GM06990 (cell line): Measurements from ENCODE around the gene RNF130.

ENCODE experiments used
- DNase-seq: peaks from one replicate; pipeline ENCODE4 v3.0.0-alpha.2; 2011; ENCODE audit not compliant: insufficient read length; ENCODE audit errors: extremely low read depth
- H3K27me3 ChIP-seq: replicated peaks from 2 replicates; pipeline ENCODE4 v1.6.0; 2011; ENCODE audit warnings: low read length; ENCODE audit not compliant: control insufficient read depth, insufficient read depth
- H3K36me3 ChIP-seq: 2 replicates; pipeline ENCODE4 v1.5.1; 2011; ENCODE audit warnings: low read length; ENCODE audit not compliant: control insufficient read depth, insufficient read depth
- H3K4me3 ChIP-seq: replicated peaks from 2 replicates; pipeline ENCODE4 v1.5.1; 2011; ENCODE audit warnings: low read depth, mild to moderate bottlenecking, control low read depth, low read length
- TF ChIP-seq, protein P1 (sequence below): IDR thresholded peaks from 2 replicates; pipeline ENCODE4 v1.5.1; 2011; ENCODE audit warnings: low read length, control low read depth, mild to moderate bottlenecking, inconsistent platforms; ENCODE audit not compliant: insufficient read depth, poor library complexity, severe bottlenecking

The RNF130 gene, protein sequence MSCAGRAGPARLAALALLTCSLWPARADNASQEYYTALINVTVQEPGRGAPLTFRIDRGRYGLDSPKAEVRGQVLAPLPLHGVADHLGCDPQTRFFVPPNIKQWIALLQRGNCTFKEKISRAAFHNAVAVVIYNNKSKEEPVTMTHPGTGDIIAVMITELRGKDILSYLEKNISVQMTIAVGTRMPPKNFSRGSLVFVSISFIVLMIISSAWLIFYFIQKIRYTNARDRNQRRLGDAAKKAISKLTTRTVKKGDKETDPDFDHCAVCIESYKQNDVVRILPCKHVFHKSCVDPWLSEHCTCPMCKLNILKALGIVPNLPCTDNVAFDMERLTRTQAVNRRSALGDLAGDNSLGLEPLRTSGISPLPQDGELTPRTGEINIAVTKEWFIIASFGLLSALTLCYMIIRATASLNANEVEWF

DNA sequence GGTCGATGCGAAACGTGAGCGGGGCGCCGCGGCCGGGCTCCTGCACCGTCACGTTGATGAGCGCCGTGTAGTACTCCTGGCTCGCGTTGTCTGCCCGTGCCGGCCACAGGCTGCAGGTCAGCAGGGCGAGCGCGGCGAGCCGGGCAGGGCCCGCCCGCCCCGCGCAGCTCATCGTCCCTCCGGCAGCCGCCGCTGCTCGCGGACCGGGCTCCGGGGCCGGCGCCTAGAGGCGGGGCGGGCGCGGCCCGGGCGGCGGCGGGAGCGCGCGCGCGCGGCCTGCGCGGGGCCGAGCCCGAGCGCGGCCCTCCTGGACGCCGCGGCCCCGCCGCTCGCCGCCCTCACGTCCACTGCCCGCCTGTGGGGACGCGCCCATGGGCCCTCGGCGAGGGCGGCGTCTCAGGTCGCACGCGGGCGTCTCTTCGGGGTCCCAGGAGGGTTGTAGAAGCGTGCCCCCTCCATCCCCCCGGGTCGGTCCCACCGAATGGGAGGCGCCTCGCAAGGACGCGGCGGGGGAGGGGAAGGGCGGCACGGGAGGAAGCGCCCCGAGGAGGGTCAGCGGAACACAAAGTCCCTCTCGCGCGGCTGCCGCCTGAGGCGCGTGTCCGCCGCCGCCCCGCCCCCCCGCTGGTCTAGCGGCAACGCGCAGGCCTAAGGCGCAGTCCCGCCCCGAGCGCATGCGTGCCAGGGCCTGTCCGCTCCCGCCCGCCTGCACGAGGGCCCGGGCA lies at the start of gene RNF130:
TSS of gene RNF130 (minus strand) at position 229 of the 725 bp plus-strand sequence. CDS start at position 172, 57 bp downstream.
- Histone ChIP-seq H3K36me3 (no peaks in the 10 kb centered on the region), H3K4me3 (peak within 1 kb of the TSS; percentile 56), H3K27me3 (peaks cover 2% of the 10 kb centered on the region; the same call in 1 of the 2 replicates)
- TF ChIP-seq, protein P1, sequence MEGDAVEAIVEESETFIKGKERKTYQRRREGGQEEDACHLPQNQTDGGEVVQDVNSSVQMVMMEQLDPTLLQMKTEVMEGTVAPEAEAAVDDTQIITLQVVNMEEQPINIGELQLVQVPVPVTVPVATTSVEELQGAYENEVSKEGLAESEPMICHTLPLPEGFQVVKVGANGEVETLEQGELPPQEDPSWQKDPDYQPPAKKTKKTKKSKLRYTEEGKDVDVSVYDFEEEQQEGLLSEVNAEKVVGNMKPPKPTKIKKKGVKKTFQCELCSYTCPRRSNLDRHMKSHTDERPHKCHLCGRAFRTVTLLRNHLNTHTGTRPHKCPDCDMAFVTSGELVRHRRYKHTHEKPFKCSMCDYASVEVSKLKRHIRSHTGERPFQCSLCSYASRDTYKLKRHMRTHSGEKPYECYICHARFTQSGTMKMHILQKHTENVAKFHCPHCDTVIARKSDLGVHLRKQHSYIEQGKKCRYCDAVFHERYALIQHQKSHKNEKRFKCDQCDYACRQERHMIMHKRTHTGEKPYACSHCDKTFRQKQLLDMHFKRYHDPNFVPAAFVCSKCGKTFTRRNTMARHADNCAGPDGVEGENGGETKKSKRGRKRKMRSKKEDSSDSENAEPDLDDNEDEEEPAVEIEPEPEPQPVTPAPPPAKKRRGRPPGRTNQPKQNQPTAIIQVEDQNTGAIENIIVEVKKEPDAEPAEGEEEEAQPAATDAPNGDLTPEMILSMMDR, result no peak
- peak; percentile 56 for DNase-seq

DNA sequence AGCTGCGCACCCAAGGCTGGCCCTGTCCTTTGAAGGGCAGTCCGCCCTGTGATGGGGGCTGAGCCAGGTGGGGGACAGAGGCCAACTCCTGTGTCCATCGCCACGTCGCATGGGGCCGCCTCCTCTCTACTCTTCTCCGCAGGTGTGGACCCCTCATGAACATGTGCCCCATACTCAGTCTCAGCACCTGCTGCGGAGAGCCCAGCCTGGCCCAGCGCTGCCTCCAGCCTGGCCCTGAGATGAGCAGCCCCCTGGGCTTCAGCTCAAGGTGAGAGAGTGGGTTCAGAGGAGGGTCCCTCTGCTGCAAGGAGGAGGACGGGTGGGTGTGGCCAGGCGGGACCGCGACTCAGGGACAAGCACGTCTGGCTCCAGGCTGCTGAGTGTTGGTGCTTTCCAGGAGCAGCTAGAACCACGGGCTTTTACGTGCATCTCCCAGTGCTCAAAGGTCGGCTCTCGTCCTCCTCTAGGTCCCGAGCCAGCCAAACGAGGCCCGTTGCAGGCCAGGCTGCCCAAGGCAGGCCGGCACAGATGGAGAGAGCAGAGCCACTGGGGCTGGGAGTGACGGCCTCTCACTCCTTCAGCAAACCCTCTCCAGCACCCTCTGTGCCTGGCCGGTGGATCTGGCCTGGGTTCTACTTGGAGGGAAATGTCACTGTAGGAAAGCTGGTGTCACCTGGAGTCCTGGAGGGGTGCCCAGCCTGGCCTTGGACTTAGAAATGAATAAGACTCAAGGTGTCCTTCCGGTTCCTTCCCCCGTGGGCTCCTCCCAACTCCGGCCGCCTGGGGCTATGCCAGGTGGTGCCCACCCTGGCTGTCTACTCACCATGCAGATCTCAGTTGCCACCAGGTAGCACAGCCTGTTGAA lies 48.9 kb upstream of the RNF130 start:
- no peak for DNase-seq
- Histone ChIP-seq H3K36me3 (no peaks in the 10 kb centered on the region), H3K4me3 (no peak overlapping the region), H3K27me3 (no peaks in the 10 kb centered on the region)
- TF ChIP-seq, protein P1, result no peak

DNA sequence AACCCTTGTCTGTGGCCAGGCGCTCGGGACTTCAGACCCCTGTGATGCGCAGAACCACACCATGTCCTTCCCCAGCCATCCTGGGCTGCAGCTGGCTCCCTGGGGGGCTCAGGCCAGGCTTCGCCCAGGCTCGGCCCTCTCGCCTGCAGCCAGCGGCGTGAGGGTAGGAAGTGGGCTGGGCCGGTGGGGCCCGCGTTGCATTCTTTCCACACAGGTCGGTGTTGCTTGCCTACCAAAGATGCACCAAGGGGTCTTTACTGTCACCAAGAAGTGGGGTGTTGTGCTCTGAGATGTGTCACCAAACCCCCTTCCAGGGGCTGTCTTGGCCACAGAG lies 48.3 kb upstream of the RNF130 start:
- TF ChIP-seq, protein P1, result no peak
- no peak for DNase-seq
- no peak overlapping the region for H3K4me3 ChIP-seq

DNA sequence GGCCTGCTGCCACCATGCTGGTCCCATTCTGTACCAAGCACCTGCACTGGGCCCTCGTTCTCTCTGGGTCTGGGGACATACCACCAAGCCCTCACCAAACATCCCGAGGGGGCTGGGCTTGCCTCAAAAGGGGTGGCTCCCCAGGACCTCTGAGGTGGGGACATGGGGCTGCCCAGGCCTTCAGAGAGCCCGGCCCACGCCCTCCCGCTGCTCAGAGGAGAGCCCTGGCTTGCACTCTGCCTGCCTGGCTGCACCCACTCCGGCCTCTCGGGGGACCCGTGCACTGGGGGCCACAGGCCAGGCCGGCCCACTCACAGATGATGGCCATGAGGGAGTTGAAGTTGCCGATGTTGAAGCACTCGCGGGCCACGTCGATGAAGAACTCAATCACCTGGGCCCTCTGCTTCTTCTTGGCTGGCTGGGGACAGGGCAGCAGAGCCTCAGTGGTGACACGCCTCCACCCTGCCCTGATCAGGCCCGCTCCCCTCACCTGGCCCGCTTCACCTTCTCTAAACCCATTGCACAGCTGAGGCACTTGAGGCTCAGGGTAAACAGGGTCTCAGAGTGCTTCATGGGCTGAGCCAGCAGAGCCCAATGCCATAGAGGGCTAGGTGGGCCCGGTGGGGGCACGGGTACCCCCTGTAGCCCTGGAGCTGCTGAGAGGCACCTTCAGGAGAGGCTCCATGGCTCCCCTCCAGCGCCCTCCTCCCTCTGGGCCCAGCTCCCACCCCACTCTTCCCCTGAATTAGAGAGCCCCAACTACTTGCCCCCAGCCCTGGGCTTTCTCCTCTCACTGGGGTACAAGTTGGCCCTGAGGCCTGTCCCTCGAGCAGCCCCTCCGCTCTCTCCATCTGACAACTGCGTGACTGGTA lies 47.7 kb upstream of the RNF130 start:
- no peak for DNase-seq
- no peaks in the 10 kb centered on the region for H3K27me3 ChIP-seq
- no peaks in the 10 kb centered on the region for H3K36me3 ChIP-seq
- TF ChIP-seq, protein P1, result no peak
- no peak overlapping the region for H3K4me3 ChIP-seq

More for the DNA sequence above, 48.3 kb upstream of the RNF130 start:
- Histone ChIP-seq H3K36me3 (no peaks in the 10 kb centered on the region), H3K27me3 (no peaks in the 10 kb centered on the region)

DNA sequence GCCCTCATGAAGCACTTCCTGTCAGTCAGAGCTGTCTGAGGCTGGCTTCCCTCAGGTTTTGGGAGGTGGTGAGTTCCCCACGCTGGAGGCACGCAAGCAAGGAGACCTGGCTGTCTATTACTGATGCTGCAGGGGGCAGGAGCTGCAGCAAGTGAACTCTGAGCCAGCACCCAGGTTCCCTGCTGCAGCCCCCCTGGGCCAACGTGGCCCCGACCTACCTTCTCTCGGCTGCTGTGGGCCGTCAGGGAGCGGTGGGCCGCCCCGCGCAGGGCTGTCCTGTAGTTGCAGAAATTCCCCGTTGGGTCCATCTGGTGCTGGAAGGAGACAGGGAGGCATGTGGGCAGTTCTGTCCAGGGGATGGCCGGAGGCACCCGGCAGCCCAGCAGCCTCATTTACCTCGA lies 46.8 kb upstream of the RNF130 start:
- H3K36me3 ChIP-seq, result no peaks in the 10 kb centered on the region
- TF ChIP-seq, protein P1, result no peak
- no peak for DNase-seq
- H3K4me3 ChIP-seq, result no peak overlapping the region
- no peaks in the 10 kb centered on the region for H3K27me3 ChIP-seq
